IMR-90 (cell line): ENCODE data around the gene ALDH1B1. TPM values are rescaled to one million over a fixed set of nuclear protein-coding genes. Genes with fewer than 3 reads are reported as not detected.

Experiments
- ATAC-seq: fragments of 200-7000 bp; cut with Tn5 transposase; 2 replicates; pipeline ENCODE4 v1.9.1; 2020; ENCODE audit warnings: low read depth, mild to moderate bottlenecking, moderate library complexity
- BruUV-seq: library from RNA; stranded (reverse); fragments of 400-500 nt; replicated peaks from 2 replicates; lab custom pipeline; 2021; lab: Mats Ljungman, UMichigan
- CTCF ChIA-PET: fragments of 300-600 bp; formaldehyde crosslinking; extraction: SDS; loops from one replicate; lab custom pipeline; 2021; ENCODE audit warnings: antibody characterized with exemption; lab: Yijun Ruan, JAX
- POLR2A ChIA-PET: fragments of 300-600 bp; sonication (Branson Sonifier 250); formaldehyde crosslinking; loops from one replicate; lab custom pipeline; 2022; ENCODE audit warnings: antibody characterized with exemption; ENCODE audit not compliant: unreplicated experiment; lab: Charles Lee
- DNase-seq: peaks from one replicate; pipeline ENCODE4 v3.0.0; 2013
- H2AFZ ChIP-seq: replicated peaks from 2 replicates; pipeline ENCODE3; 2013; ENCODE audit warnings: low read length, mild to moderate bottlenecking; ENCODE audit not compliant: poor library complexity
- H2AK5ac ChIP-seq: 2 replicates; pipeline ENCODE4 v1.6.1; 2013; ENCODE audit warnings: low read depth, low read length, inconsistent platforms
- H2AK9ac ChIP-seq: replicated peaks from 2 replicates; pipeline ENCODE3; 2013; ENCODE audit warnings: mild to moderate bottlenecking, low read depth, low read length, moderate library complexity; ENCODE audit not compliant: poor library complexity
- H2BK120ac ChIP-seq: 2 replicates; pipeline ENCODE4 v1.6.1; 2013; ENCODE audit warnings: low read depth, low read length, inconsistent platforms
- H2BK15ac ChIP-seq: 3 replicates; pipeline ENCODE4 v1.6.1; 2013; ENCODE audit warnings: low read depth, low read length, inconsistent platforms
- H2BK20ac ChIP-seq: 2 replicates; pipeline ENCODE4 v1.6.1; 2013; ENCODE audit warnings: low read depth, mild to moderate bottlenecking, inconsistent platforms, low read length, moderate library complexity
- H2BK5ac ChIP-seq: 2 replicates; pipeline ENCODE4 v1.6.1; 2013; ENCODE audit warnings: mild to moderate bottlenecking, low read depth, low read length, inconsistent platforms; ENCODE audit not compliant: poor library complexity, severe bottlenecking
- H3K14ac ChIP-seq: replicated peaks from 2 replicates; pipeline ENCODE4 v1.6.1; 2013; ENCODE audit warnings: low read depth, low read length, inconsistent platforms
- H3K18ac ChIP-seq: 2 replicates; pipeline ENCODE4 v1.6.1; 2013; ENCODE audit warnings: low read depth, low read length, control low read depth
- H3K23ac ChIP-seq: 2 replicates; pipeline ENCODE4 v1.6.1; 2013; ENCODE audit warnings: low read depth, low read length, inconsistent platforms
- H3K27ac ChIP-seq: 2 replicates; pipeline ENCODE4 v1.5.1; 2013; ENCODE audit warnings: mild to moderate bottlenecking, control low read depth, low read length; ENCODE audit not compliant: insufficient read depth
- H3K27me3 ChIP-seq: 2 replicates; pipeline ENCODE4 v1.6.1; 2013; ENCODE audit warnings: low read length; ENCODE audit not compliant: control insufficient read depth, insufficient read depth
- H3K36me3 ChIP-seq: 2 replicates; pipeline ENCODE4 v1.6.1; 2013; ENCODE audit warnings: low read length, mixed read lengths; ENCODE audit not compliant: control insufficient read depth, insufficient read depth
- H3K4ac ChIP-seq: 2 replicates; pipeline ENCODE4 v1.6.1; 2013; ENCODE audit warnings: low read depth, low read length, inconsistent platforms
- H3K4me1 ChIP-seq: 2 replicates; pipeline ENCODE4 v1.6.1; 2013; ENCODE audit warnings: low read length, mixed read lengths; ENCODE audit not compliant: control insufficient read depth, insufficient read depth
- H3K4me2 ChIP-seq: 2 replicates; pipeline ENCODE4 v1.6.1; 2013; ENCODE audit warnings: low read depth, mild to moderate bottlenecking, control low read depth, low read length, moderate library complexity
- H3K4me3 ChIP-seq: 2 replicates; pipeline ENCODE4 v1.5.1; 2013; ENCODE audit warnings: low read depth, mild to moderate bottlenecking, control low read depth, low read length, moderate library complexity; ENCODE audit not compliant: insufficient read depth
- H3K56ac ChIP-seq: 2 replicates; pipeline ENCODE4 v1.6.1; 2013; ENCODE audit warnings: low read length, inconsistent platforms; ENCODE audit not compliant: insufficient read depth; ENCODE audit errors: extremely low read depth
- H3K79me1 ChIP-seq, 2 experiments: 2 replicates each; pipeline ENCODE4 v1.6.1; 2013; ENCODE audit warnings: low read length in 2 of 2, inconsistent platforms in 1 of 2, low read depth in 1 of 2
- H3K9ac ChIP-seq: 2 replicates; pipeline ENCODE4 v1.6.1; 2013; ENCODE audit warnings: low read depth, low read length, control low read depth
- H3K9me1 ChIP-seq: 2 replicates; pipeline ENCODE4 v1.6.1; 2013; ENCODE audit warnings: low read length, inconsistent platforms; ENCODE audit not compliant: insufficient read depth
- H3K9me3 ChIP-seq: 2 replicates; pipeline ENCODE4 v1.6.1; 2013; ENCODE audit warnings: low read length; ENCODE audit not compliant: control insufficient read depth, insufficient read depth
- H4K20me1 ChIP-seq: 2 replicates; pipeline ENCODE4 v1.6.1; 2013; ENCODE audit warnings: low read length, inconsistent platforms; ENCODE audit not compliant: insufficient read depth
- H4K5ac ChIP-seq: 2 replicates; pipeline ENCODE4 v1.6.1; 2013; ENCODE audit warnings: mild to moderate bottlenecking, low read depth, low read length, control low read depth
- H4K8ac ChIP-seq, 2 experiments: 2 replicates each; pipeline ENCODE4 v1.6.1; 2013; ENCODE audit warnings: low read depth in 2 of 2, low read length in 2 of 2, control low read depth in 1 of 2, inconsistent platforms in 1 of 2
- H4K91ac ChIP-seq: 2 replicates; pipeline ENCODE4 v1.6.1; 2013; ENCODE audit warnings: low read depth, low read length, inconsistent platforms; ENCODE audit not compliant: insufficient read depth
- BHLHE40 ChIP-seq: fragments of 150-350 bp; IDR thresholded peaks from 2 replicates; pipeline ENCODE4 v1.6.1; 2016; ENCODE audit warnings: mild to moderate bottlenecking, low read depth, low read length
- FOS ChIP-seq: fragments of 150-350 bp; IDR thresholded peaks from 2 replicates; pipeline ENCODE4 v1.6.1; 2016; ENCODE audit warnings: low read depth, low read length
- MXI1 ChIP-seq: IDR thresholded peaks from 2 replicates; pipeline ENCODE4 v1.6.1; 2012; ENCODE audit warnings: low read depth, mild to moderate bottlenecking, low read length, moderate library complexity, borderline replicate concordance
- POLR2A ChIP-seq: IDR thresholded peaks from 2 replicates; pipeline ENCODE4 v1.6.1; 2012; ENCODE audit warnings: mild to moderate bottlenecking, low read depth, low read length
- RCOR1 ChIP-seq: IDR thresholded peaks from 2 replicates; pipeline ENCODE4 v1.6.1; 2012; ENCODE audit warnings: mild to moderate bottlenecking, low read length, improper control_type of control experiment; ENCODE audit not compliant: insufficient replicate concordance
- SMC3 ChIP-seq: fragments of 150-350 bp; IDR thresholded peaks from 2 replicates; pipeline ENCODE4 v1.6.1; 2016; ENCODE audit warnings: low read depth, mild to moderate bottlenecking, antibody characterized with exemption, low read length, moderate library complexity
- WGBS, 2 experiments: methylation state at CpG; one replicate each; pipeline versions ENCODE4 v1.1.5 to v1.1.7; 2013; ENCODE audit warnings: missing lambda C conversion rate in 2 of 2; ENCODE audit not compliant: insufficient read length in 1 of 2; ENCODE audit errors: extremely low coverage in 2 of 2; 5-methylcytosine and 5-hydroxymethylcytosine counted together
- dilution Hi-C: fragments of 300-500 bp; cut with HindIII; formaldehyde crosslinking; loops from one replicate; pipeline ENCODE4 v1.14.3; 2018; ENCODE audit warnings: low sequenced_read_pairs; ENCODE audit not compliant: unreplicated experiment
- in situ Hi-C: fragments of 300-500 bp; cut with MboI; formaldehyde crosslinking; loops from 3 replicates; pipeline ENCODE4 v1.14.3; 2019; ENCODE audit warnings: low sequenced_read_pairs, inconsistent platforms, mixed read lengths
- intact Hi-C: fragments of 100-400 bp; cut with micrococcal nuclease; formaldehyde crosslinking; loops from 2 replicates; pipeline ENCODE4 v1.10.0; 2022
- polyA plus RNA-seq, 3 experiments: library from polyadenylated mRNA; depleted of rRNA; stranded (reverse); fragments of >200 nt; gene quantifications; 2 replicates each; pipeline ENCODE4 v1.2.3, GENCODE V29; 2012; ENCODE audit warnings: low replicate concordance in 1 of 3
- total RNA-seq: library from RNA; depleted of rRNA; stranded (reverse); fragments of >200 nt; gene quantifications from 2 replicates; pipeline ENCODE4 v1.2.3, GENCODE V29; 2012
- TF ChIP-seq, protein P1 (sequence below): fragments of 150-350 bp; IDR thresholded peaks from 2 replicates; pipeline ENCODE4 v1.6.1; 2016; ENCODE audit warnings: low read depth, mild to moderate bottlenecking, low read length, moderate library complexity, borderline replicate concordance

The ALDH1B1 gene
- total and polyA plus RNA-seq, 2 of the 4 experiments (the other 2 are of a cell fraction), result 29.6 to 37.6 TPM

DNA sequence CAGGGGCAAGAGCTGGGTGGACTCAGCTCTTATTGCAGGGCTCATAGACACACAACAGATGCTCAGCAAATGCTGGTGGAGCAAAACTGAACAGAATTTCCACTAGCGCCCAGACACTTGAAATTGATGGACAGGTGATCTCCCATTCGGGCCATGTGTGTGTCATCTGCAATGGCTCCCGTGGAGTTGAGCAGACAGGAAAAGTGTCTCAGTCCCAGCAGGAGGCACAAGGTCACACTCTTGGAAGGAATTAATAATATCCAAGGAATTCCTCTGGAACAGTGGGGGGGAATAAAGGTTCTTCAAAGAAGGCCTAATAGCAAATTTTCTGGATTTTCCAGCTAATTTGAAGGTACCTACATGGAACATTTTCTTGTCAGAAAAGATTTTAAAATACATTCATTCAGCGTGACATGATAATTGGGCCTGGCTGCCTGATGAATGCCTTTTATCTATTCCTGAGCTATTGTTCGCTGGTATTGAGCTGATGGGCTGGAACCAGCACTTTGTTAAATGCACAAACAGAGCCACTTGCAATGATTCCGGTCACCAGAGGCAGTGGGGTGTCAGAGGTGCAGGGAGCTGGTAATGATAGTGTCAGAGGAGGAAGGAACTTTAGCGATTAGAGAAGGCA is 31.5 kb upstream of the ALDH1B1 start:
- CTCF ChIA-PET, result no interaction called here
- no TSS peak for BruUV-seq

More for the DNA sequence above, 31.5 kb upstream of the ALDH1B1 start:
- H3K18ac ChIP-seq, result no peak overlapping the region
- H2BK15ac ChIP-seq, result no peak overlapping the region
- no peak overlapping the region for H4K5ac ChIP-seq
- no peak overlapping the region for H3K4ac ChIP-seq
- no peak overlapping the region for H3K14ac ChIP-seq
- 100% methylated on average over 1 of the region's 7 CpGs; no CpG with 5 or more reads in 1 of the 2 experiments for WGBS, 2 experiments
- in situ Hi-C loops, result loop anchor here (5.0 to 25.0 kb wide), 4 partner anchors 276 to 874 kb away; partner anchors contain the start of gene POLR1E
- no peak overlapping the region for H3K56ac ChIP-seq
- no peak for TF ChIP-seq POLR2A
- TF ChIP-seq BHLHE40, result no peak
- TF ChIP-seq, protein P1, sequence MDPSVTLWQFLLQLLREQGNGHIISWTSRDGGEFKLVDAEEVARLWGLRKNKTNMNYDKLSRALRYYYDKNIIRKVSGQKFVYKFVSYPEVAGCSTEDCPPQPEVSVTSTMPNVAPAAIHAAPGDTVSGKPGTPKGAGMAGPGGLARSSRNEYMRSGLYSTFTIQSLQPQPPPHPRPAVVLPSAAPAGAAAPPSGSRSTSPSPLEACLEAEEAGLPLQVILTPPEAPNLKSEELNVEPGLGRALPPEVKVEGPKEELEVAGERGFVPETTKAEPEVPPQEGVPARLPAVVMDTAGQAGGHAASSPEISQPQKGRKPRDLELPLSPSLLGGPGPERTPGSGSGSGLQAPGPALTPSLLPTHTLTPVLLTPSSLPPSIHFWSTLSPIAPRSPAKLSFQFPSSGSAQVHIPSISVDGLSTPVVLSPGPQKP, result no peak
- no peak for TF ChIP-seq SMC3
- TF ChIP-seq MXI1, result no peak
- TF ChIP-seq FOS, result no peak
- TF ChIP-seq RCOR1, result no peak
- H3K79me1 ChIP-seq, result no peaks in the 10 kb centered on the region
- no peaks in the 10 kb centered on the region for H4K20me1 ChIP-seq
- H3K23ac ChIP-seq, result no peak overlapping the region
- H3K4me2 ChIP-seq, result no peak overlapping the region
- H3K27ac ChIP-seq, result no peak overlapping the region
- H2AK5ac ChIP-seq, result no peak overlapping the region
- no peak overlapping the region for H2AFZ ChIP-seq
- POLR2A ChIA-PET, result no interaction called here
- ATAC-seq (no peak), DNase-seq (no peak)
- H3K9me1 ChIP-seq, result no peaks in the 10 kb centered on the region
- no peaks in the 10 kb centered on the region for H3K9me3 ChIP-seq
- H3K36me3 ChIP-seq, result no peaks in the 10 kb centered on the region
- H4K8ac ChIP-seq, result no peak overlapping the region
- intact Hi-C loops, result loop anchor here (5.0 kb wide), 4 partner anchors 274 to 769 kb away; partner anchors contain the start of genes SHB and TOMM5
- H3K9ac ChIP-seq, result no peak overlapping the region
- H2BK120ac ChIP-seq, result no peak overlapping the region
- no peak overlapping the region for H3K4me3 ChIP-seq
- peaks cover 7% of the 10 kb centered on the region for H3K27me3 ChIP-seq
- H2BK20ac ChIP-seq, result no peak overlapping the region
- no peak overlapping the region for H2BK5ac ChIP-seq
- no peak overlapping the region for H2AK9ac ChIP-seq
- dilution Hi-C loops, result no loop called here
- peaks cover 3% of the 10 kb centered on the region for H3K4me1 ChIP-seq
- no peak overlapping the region for H4K91ac ChIP-seq
